Upper lobe of right lung (tissue), 1 donor: Measurements from ENCODE around the gene ACTN1. TPM values are rescaled to one million over a fixed set of nuclear protein-coding genes. Genes with fewer than 3 reads are reported as not detected.

Source experiments
- ATAC-seq: fragments of 200-7000 bp; cut with Tn5 transposase; one replicate; pipeline ENCODE4 v1.9.1; 2020; ENCODE audit warnings: mild to moderate bottlenecking, moderate library complexity
- DNase-seq: peaks from one replicate; pipeline ENCODE4 v3.0.0-alpha.2; 2020
- H3K27ac ChIP-seq: fragments of 200-600 bp; one replicate; pipeline ENCODE4 v1.8.0; 2022
- H3K27me3 ChIP-seq: fragments of 200-600 bp; one replicate; pipeline ENCODE4 v1.8.0; 2022; ENCODE audit warnings: mild to moderate bottlenecking
- H3K36me3 ChIP-seq: fragments of 200-600 bp; one replicate; pipeline ENCODE4 v1.8.0; 2022
- H3K4me1 ChIP-seq: fragments of 200-600 bp; one replicate; pipeline ENCODE4 v1.8.0; 2022
- H3K4me3 ChIP-seq: fragments of 200-600 bp; one replicate; pipeline ENCODE4 v1.8.0; 2022; ENCODE audit warnings: mild to moderate bottlenecking
- H3K9me3 ChIP-seq: fragments of 200-600 bp; one replicate; pipeline ENCODE4 v1.8.0; 2022
- CTCF ChIP-seq: fragments of 200-600 bp; IDR thresholded peaks from one replicate; pipeline ENCODE4 v1.8.0; 2022; ENCODE audit warnings: antibody characterized with exemption
- intact Hi-C: fragments of 100-400 bp; cut with DNase I; formaldehyde crosslinking; loops from one replicate; pipeline ENCODE4 v1.11.0; 2022
- total RNA-seq: library from RNA; stranded (reverse); fragmentation: NEBNext Ultra II Directional; extraction: Animal tissue kit (Norgen Biotek cat#: 25700); gene quantifications from one replicate; pipeline ENCODE4 v1.2.1, GENCODE V29; 2021
- donor health status: DM: no; HTN: yes; CAD: no; lungs with severe emphysema.

The ACTN1 gene
- total RNA-seq, 1 donor from 2014 or later, result 177 TPM

GRCh38 chr14:68906439-68906838 is 72.7 kb downstream of the ACTN1 start:
- peaks cover 81% of the 10 kb centered on the region for H3K36me3 ChIP-seq

DNA sequence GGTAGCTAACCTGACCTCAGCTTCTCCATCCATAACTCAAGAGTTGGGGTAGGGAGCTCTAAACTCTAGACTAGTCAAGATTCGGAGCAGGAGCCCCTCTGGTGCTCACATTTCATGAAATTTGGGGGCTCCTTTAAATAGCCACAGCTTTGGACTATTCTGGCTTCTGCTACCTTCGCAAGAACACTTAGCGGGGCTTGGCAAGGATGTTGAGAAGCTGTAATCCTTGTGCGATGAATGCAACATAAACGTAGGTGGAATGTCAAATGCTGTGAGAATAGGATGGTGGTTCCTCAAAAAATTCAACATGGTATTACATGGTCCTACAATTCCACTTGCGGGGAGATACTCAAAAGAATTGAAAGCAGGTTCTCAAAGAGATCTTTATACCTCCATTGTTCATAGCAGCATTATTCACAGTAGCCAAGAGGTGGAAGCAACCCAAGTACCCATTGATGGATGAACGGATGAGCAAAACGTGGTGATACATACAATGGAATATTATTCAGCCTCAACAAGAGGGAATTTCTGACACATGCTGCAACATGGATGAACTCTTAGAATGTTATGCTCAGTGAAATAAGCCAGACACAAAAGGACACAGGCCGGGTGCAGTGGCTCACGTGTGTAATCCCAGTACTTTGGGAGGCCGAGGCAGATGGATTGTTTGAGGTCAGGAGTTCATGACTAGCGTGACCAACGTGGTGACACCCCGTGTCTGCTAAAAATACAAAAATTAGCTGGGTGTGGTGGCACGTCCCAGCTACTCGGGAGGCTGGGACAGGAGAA is 73.8 kb downstream of the ACTN1 start:
- Histone ChIP-seq H3K9me3 (no peaks in the 10 kb centered on the region), H3K4me1 (no peaks in the 10 kb centered on the region)

More at GRCh38 chr14:68906439-68906838, 72.7 kb downstream of the ACTN1 start:
- intact Hi-C loops, result loop anchor here (10.0 kb wide), 1 partner anchor 68 kb away; the partner anchor contains the start of gene ACTN1
- Histone ChIP-seq H3K27me3 (no peaks in the 10 kb centered on the region), H3K27ac (no peak overlapping the region), H3K4me1 (no peaks in the 10 kb centered on the region), H3K9me3 (no peaks in the 10 kb centered on the region), H3K4me3 (no peak overlapping the region)
- no peak for TF ChIP-seq CTCF
- DNase-seq (no peak), ATAC-seq (no peak)

DNA sequence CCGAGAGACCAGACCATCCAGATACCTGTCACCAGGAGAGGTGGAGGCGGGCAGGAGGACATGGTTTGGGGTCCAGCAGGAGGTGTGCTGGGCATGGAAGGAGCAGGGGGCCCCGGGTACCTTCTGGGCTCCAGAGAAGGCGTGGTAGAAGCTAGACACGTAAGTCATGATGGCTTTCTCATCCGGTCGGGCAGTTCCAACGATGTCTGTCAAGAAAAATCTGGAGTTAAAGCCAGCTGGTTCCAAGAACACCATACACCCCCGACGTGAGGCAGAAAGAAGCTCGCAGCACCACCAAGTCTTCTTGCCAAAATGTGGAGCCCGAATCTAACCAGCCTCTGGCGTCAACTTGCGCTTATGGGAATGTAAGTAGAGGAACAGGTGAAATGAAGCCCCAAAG is 76.7 kb downstream of the ACTN1 start:
- no peaks in the 10 kb centered on the region for H3K4me1 ChIP-seq
- H3K36me3 ChIP-seq, result peaks cover 81% of the 10 kb centered on the region

More for the DNA sequence above, 73.8 kb downstream of the ACTN1 start:
- intact Hi-C loops, result loop anchor here (10.0 kb wide), 1 partner anchor 70 kb away; the partner anchor contains the start of gene ACTN1
- Histone ChIP-seq H3K36me3 (peaks cover 85% of the 10 kb centered on the region), H3K4me3 (no peak overlapping the region), H3K27me3 (no peaks in the 10 kb centered on the region), H3K27ac (no peak overlapping the region)
- no peak for ATAC-seq
- TF ChIP-seq CTCF, result no peak
- DNase-seq, result no peak

GRCh38 chr14:68899033-68899603 is 80.0 kb downstream of the ACTN1 start:
- no peak for TF ChIP-seq CTCF
- no peaks in the 10 kb centered on the region for H3K4me1 ChIP-seq
- H3K27me3 ChIP-seq, result no peaks in the 10 kb centered on the region
- H3K36me3 ChIP-seq, result peaks cover 74% of the 10 kb centered on the region
- intact Hi-C loops, result no loop called here
- H3K27ac ChIP-seq, result no peak overlapping the region
- no peak overlapping the region for H3K4me3 ChIP-seq
- no peak for DNase-seq
- no peaks in the 10 kb centered on the region for H3K9me3 ChIP-seq
- peak; percentile 8 for ATAC-seq

More for the DNA sequence above, 76.7 kb downstream of the ACTN1 start:
- TF ChIP-seq CTCF, result no peak
- H3K9me3 ChIP-seq, result no peaks in the 10 kb centered on the region
- DNase-seq (no peak), ATAC-seq (no peak)
- H3K27ac ChIP-seq, result no peak overlapping the region
- intact Hi-C loops, result loop anchor here (10.0 kb wide), 1 partner anchor 72 kb away; the partner anchor contains the start of gene ACTN1
- no peak overlapping the region for H3K4me3 ChIP-seq
- no peaks in the 10 kb centered on the region for H3K27me3 ChIP-seq

- Histone ChIP-seq H3K27ac (no peak overlapping the region), H3K4me3 (no peak overlapping the region), H3K4me1 (no peaks in the 10 kb centered on the region), H3K36me3 (peaks cover 74% of the 10 kb centered on the region), H3K9me3 (no peaks in the 10 kb centered on the region), H3K27me3 (no peaks in the 10 kb centered on the region)
- intact Hi-C loops, result no loop called here
- no peak for ATAC-seq
- no peak for DNase-seq
- TF ChIP-seq CTCF, result no peak
Measured at GRCh38 chr14:68898248-68899032, 80.7 kb downstream of the ACTN1 start.
